ENCODE results near the gene DNAJC5.
"Not testable (repeated sequence)": the region's sequence is repeated elsewhere in the genome, so short reads cannot be mapped to it uniquely, and the experiment has no call there.

DNAJC5 gene

DNA sequence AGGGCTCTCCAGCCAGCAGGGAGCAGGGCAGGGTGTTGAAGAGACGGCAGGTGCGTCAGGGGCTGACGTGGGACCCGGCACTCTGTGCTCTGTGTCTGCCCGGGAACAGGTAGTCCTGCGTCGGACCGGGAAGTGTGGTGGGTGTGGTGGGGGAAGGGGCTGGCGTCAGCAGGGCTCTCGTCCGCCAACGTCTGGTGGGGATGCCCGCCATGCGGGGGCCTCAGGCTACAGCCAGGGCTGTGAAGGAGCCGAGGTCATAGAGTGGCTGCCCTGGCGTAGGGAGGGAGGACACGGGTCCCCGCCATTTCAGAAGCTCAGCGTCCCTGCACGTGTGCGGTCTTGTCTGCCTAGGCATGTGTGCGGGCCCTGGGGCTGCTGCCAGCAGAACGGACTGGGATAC is 25.3 kb downstream of the DNAJC5 start:
- Mint-ChIP-seq H3K4me1 (ENCODE audit: low read depth in 2 of 2) (peaks cover 6 to 12% of the 10 kb centered on the region in 2 donors), H3K4me3 (no peak overlapping the region), H3K27me3 (no peaks in the 10 kb centered on the region), H3K9me3 (no peaks in the 10 kb centered on the region), H3K36me3 (ENCODE audit: insufficient read depth) (peaks cover 37% of the 10 kb centered on the region), H3K27ac (peak overlapping the region in 1 of 2 donors; percentile 60)
- no peak for DNase-seq
- ATAC-seq (replicated peaks), result no peak

DNA sequence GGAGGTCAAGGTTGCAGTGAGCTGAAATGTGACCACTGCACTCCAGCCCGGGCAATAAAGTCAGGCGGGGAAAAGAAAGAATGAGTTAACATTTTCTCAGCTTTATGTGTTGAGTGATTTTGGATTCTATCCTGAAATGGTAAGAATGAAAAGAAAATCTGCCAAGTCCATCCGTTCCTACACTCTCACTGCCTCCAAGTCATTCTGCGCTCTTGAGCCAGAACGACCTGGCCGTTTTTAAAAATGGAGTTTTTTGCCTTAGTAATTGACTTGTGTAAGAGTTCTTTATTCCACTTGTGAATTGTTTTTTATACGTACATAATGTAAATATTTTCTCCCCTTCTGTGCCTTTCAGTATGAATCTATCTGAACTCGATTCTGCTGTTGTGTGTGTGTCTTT is 28.7 kb downstream of the DNAJC5 start:
- H3K4me3 Mint-ChIP-seq, result no peak overlapping the region
- no peak for DNase-seq
- no peaks in the 10 kb centered on the region for H3K27me3 Mint-ChIP-seq
- ATAC-seq (replicated peaks), result no peak
- peaks cover 4 to 20% of the 10 kb centered on the region in 2 donors for H3K4me1 Mint-ChIP-seq (ENCODE audit: low read depth in 2 of 2)
- H3K9me3 Mint-ChIP-seq, result no peaks in the 10 kb centered on the region
- H3K27ac Mint-ChIP-seq, result peak overlapping the region; percentile 15 to 71
- peaks cover 27% of the 10 kb centered on the region for H3K36me3 Mint-ChIP-seq (ENCODE audit: insufficient read depth)

- Mint-ChIP-seq H3K36me3 (ENCODE audit: insufficient read depth) (peaks cover 30% of the 10 kb centered on the region), H3K4me3 (no peak overlapping the region), H3K9me3 (no peaks in the 10 kb centered on the region), H3K27me3 (no peaks in the 10 kb centered on the region), H3K27ac (peak overlapping the region; percentile 6 to 15), H3K4me1 (ENCODE audit: low read depth in 2 of 2) (peaks cover 4 to 20% of the 10 kb centered on the region in 2 donors)
- ATAC-seq (replicated peaks) (no peak), DNase-seq (no peak)
Observed at GRCh38 chr20:63924241-63924640, 29.3 kb downstream of the DNAJC5 start.

DNA sequence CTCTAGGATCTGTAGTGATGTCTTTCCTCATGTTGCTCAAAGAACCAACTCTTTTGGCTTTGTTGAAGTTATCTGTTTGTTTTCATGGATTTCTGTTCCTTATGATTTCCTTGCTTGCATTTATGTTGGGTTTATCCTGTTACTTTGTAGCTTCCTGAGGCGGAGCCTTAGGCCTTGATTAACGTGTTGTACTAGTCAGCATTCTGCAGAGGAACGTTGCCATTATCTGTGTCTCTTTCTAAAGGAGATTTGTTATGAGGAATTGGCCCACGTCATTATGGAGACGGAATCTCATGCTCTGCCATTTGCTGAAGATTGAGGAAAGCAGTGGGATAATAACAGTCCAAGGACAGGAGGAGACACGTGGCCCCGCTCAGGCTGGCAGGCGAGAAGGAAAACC is 31.4 kb downstream of the DNAJC5 start:
- Mint-ChIP-seq H3K36me3 (ENCODE audit: insufficient read depth) (peaks cover 38% of the 10 kb centered on the region), H3K27me3 (no peaks in the 10 kb centered on the region), H3K4me1 (ENCODE audit: low read depth in 2 of 2) (peaks cover 4 to 20% of the 10 kb centered on the region in 2 donors), H3K27ac (peak overlapping the region; percentile 11 to 38), H3K9me3 (no peaks in the 10 kb centered on the region), H3K4me3 (no peak overlapping the region)
- no peak for ATAC-seq (replicated peaks)
- DNase-seq, result no peak

- Mint-ChIP-seq H3K9me3 (no peaks in the 10 kb centered on the region), H3K36me3 (ENCODE audit: insufficient read depth) (peaks cover 42% of the 10 kb centered on the region), H3K27me3 (no peaks in the 10 kb centered on the region), H3K27ac (no peak overlapping the region), H3K4me3 (no peak overlapping the region), H3K4me1 (ENCODE audit: low read depth in 2 of 2) (peaks cover 6 to 16% of the 10 kb centered on the region in 2 donors)
- DNase-seq (no peak), ATAC-seq (replicated peaks) (no peak)
Observed at GRCh38 chr20:63929071-63929470, 34.1 kb downstream of the DNAJC5 start.

DNA sequence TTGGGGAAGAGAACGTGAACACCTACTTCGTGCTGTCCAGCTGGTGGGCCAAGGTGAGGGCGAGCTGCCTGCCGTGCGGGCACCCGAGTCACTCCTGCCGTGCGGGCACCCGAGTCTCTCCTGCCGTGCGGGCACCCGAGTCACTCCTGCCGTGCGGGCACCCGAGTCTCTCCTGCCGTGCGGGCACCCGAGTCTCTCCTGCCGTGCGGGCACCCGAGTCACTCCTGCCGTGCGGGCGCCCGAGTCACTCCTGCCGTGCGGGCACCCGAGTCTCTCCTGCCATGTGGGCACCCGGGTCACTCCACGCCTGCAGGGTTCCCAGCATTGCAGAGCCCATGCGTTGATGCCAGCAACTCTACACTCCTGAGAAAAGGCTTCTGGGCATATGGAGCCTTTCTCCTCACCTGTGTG is 34.6 kb downstream of the DNAJC5 start:
- H3K4me3 Mint-ChIP-seq; DNase-seq; H3K9me3 Mint-ChIP-seq; ATAC-seq (replicated peaks); H3K27ac Mint-ChIP-seq; H3K27me3 Mint-ChIP-seq: not testable (repeated sequence)
- Mint-ChIP-seq H3K4me1 (ENCODE audit: low read depth in 2 of 2) (peaks cover 8 to 13% of the 10 kb centered on the region in 2 donors), H3K36me3 (ENCODE audit: insufficient read depth) (peaks cover 42% of the 10 kb centered on the region)

- ATAC-seq (replicated peaks) (no peak), DNase-seq (no peak)
- Mint-ChIP-seq H3K4me3 (no peak overlapping the region), H3K4me1 (ENCODE audit: low read depth in 2 of 2) (peaks cover 8 to 13% of the 10 kb centered on the region in 2 donors), H3K27me3 (no peaks in the 10 kb centered on the region), H3K36me3 (ENCODE audit: insufficient read depth) (peaks cover 42% of the 10 kb centered on the region), H3K27ac (no peak overlapping the region), H3K9me3 (no peaks in the 10 kb centered on the region)
Observed at GRCh38 chr20:63930971-63931553, 36.1 kb downstream of the DNAJC5 start.

DNA sequence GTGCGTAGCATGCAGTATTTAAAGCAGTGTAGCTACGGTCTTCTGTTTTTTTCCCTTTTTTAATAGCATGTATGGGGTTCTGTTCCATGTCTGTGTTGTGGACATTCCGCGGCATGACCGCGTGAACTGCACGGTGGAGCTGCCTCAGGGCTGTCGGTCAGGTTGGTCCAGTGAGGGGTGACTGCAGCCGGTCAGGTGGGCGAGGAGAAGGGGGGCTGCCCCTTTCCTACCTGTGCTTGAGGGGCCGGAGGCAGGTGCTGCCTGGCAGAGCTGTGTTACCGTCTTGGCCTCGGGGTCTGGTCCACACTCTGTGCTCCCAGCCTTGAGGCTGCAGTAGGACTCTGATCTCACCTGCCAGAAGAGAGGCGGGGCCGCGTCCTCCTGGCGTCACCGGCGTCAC is 36.8 kb downstream of the DNAJC5 start:
- Mint-ChIP-seq H3K27ac (no peak overlapping the region), H3K27me3 (no peaks in the 10 kb centered on the region), H3K36me3 (ENCODE audit: insufficient read depth) (peaks cover 42% of the 10 kb centered on the region), H3K4me1 (ENCODE audit: low read depth in 2 of 2) (peaks cover 3 to 13% of the 10 kb centered on the region in 2 donors), H3K9me3 (no peaks in the 10 kb centered on the region), H3K4me3 (no peak overlapping the region)
- DNase-seq (no peak), ATAC-seq (replicated peaks) (no peak)

GRCh38 chr20:63932606-63933160 is 37.8 kb downstream of the DNAJC5 start:
- no peak overlapping the region for H3K27ac Mint-ChIP-seq

GRCh38 chr20:63933646-63934045 is 38.7 kb downstream of the DNAJC5 start:
- H3K4me3 Mint-ChIP-seq, result no peak overlapping the region
- H3K27me3 Mint-ChIP-seq, result no peaks in the 10 kb centered on the region
- H3K9me3 Mint-ChIP-seq, result no peaks in the 10 kb centered on the region
- H3K4me1 Mint-ChIP-seq (ENCODE audit: low read depth in 2 of 2), result peaks cover 0 to 10% of the 10 kb centered on the region in 2 donors
- ATAC-seq (replicated peaks) (no peak), DNase-seq (no peak)
- H3K36me3 Mint-ChIP-seq (ENCODE audit: insufficient read depth), result peaks cover 43% of the 10 kb centered on the region
- no peak overlapping the region for H3K27ac Mint-ChIP-seq

More at GRCh38 chr20:63932606-63933160, 37.8 kb downstream of the DNAJC5 start:
- Mint-ChIP-seq H3K9me3 (no peaks in the 10 kb centered on the region), H3K36me3 (ENCODE audit: insufficient read depth) (peaks cover 46% of the 10 kb centered on the region), H3K27me3 (no peaks in the 10 kb centered on the region), H3K4me3 (no peak overlapping the region), H3K4me1 (ENCODE audit: low read depth in 2 of 2) (peaks cover 0 to 10% of the 10 kb centered on the region in 2 donors)
- DNase-seq (no peak), ATAC-seq (replicated peaks) (no peak)

DNA sequence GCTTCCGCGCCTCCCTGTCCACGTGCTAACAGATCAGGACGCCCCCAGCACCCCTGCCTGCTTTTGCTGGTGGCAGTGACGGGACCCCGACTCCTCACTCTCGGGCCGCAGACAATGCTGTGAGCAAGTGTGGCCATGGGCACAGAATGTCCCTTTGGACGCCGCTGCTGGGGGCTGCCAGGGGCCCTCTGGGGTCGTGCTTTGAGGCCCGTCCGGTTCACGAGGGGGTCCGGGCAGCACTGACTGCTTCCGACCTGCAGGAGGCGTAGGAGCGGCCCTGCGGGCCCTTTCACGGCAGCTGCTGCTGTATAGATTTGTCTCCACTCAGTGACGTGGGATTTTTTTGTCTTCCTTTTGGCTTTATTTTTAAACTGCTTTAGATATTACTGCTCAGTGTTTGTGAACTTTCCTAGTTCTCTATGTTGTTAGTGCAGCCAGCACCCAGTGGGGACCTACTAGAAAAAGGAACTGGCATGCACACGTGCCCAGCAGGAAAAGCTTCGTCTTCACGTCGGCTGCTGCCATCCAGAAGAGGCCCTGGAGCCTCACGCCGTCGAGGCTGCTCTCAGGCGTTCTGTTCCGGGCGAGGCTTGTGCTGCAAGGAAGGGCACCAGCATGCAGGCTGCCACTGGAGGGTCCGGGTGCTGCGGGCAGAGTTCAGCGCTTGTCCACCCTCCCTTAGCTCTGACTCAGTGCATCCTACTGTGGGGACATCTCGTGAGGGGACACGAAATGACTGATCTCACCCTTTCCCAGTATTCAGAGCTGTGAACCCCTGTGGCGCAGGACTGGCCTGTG is 39.5 kb downstream of the DNAJC5 start:
- Mint-ChIP-seq H3K9me3 (no peaks in the 10 kb centered on the region), H3K4me1 (ENCODE audit: low read depth in 2 of 2) (peaks cover 0 to 10% of the 10 kb centered on the region in 2 donors), H3K4me3 (no peak overlapping the region), H3K36me3 (ENCODE audit: insufficient read depth) (peaks cover 36% of the 10 kb centered on the region), H3K27me3 (no peaks in the 10 kb centered on the region), H3K27ac (no peak overlapping the region)
- DNase-seq, result no peak
- no peak for ATAC-seq (replicated peaks)

GRCh38 chr20:63935447-63935846 is 40.5 kb downstream of the DNAJC5 start:
- Mint-ChIP-seq H3K4me3 (no peak overlapping the region), H3K36me3 (ENCODE audit: insufficient read depth) (peaks cover 33% of the 10 kb centered on the region), H3K27ac (no peak overlapping the region), H3K27me3 (no peaks in the 10 kb centered on the region), H3K9me3 (no peaks in the 10 kb centered on the region), H3K4me1 (ENCODE audit: low read depth in 2 of 2) (peaks cover 0 to 10% of the 10 kb centered on the region in 2 donors)
- DNase-seq (no peak), ATAC-seq (replicated peaks) (no peak)

- Mint-ChIP-seq H3K4me3 (no peak overlapping the region), H3K36me3 (ENCODE audit: insufficient read depth) (peaks cover 28% of the 10 kb centered on the region), H3K4me1 (ENCODE audit: low read depth in 2 of 2) (peaks cover 7 to 15% of the 10 kb centered on the region in 2 donors), H3K27me3 (no peaks in the 10 kb centered on the region), H3K27ac (peak overlapping the region in 1 of 2 donors; percentile 49), H3K9me3 (peaks cover 0 to 1% of the 10 kb centered on the region in 2 donors)
- DNase-seq, result no peak
- no peak for ATAC-seq (replicated peaks)
Observed at GRCh38 chr20:63937596-63937995, 42.7 kb downstream of the DNAJC5 start.
